Lower leg skin (tissue), 4 donors: Measurements from ENCODE around the gene MTMR11. TPM values are rescaled to one million over a fixed set of nuclear protein-coding genes. Genes with fewer than 3 reads are reported as not detected.
"Not testable (repeated sequence)": the region's sequence is repeated elsewhere in the genome, so short reads cannot be mapped to it uniquely, and the experiment has no call there.

ENCODE experiments used
- DNase-seq, 2 donors: peaks; one replicate each; pipeline ENCODE4 v3.0.0-alpha.2; 2019; ENCODE audit warnings: low spot score in 2 of 2
- H3K4me3 ChIP-seq: fragments of 200-600 bp; sonication (generic); 2 replicates; pipeline ENCODE4 v1.5.1; 2017; ENCODE audit warnings: mild to moderate bottlenecking, low read depth; ENCODE audit not compliant: poor library complexity, severe bottlenecking
- POLR2A ChIP-seq, 2 donors: fragments of 450-650 bp; IDR thresholded peaks; one replicate each; pipeline ENCODE4 v1.6.1; 2016 to 2017; ENCODE audit warnings: antibody characterized with exemption in 2 of 2, mild to moderate bottlenecking in 1 of 2, moderate library complexity in 1 of 2
- WGBS, 2 donors: methylation state at CpG; one replicate each; pipeline ENCODE4 v1.1.5; 2018; 5-methylcytosine and 5-hydroxymethylcytosine counted together
- intact Hi-C: fragments of 100-400 bp; cut with DNase I; formaldehyde crosslinking; loops from one replicate; pipeline ENCODE4 v1.15.0; 2023; ENCODE audit warnings: low total_unique reads
- total RNA-seq, 4 donors: library from RNA; depleted of rRNA; stranded (reverse); fragments of >200 nt; gene quantifications; one replicate each; pipeline ENCODE4 v1.1.0, GENCODE V29; 2016
- TF ChIP-seq, protein P1 (sequence below), 3 donors: fragments of 450-650 bp; IDR thresholded peaks; one replicate each; pipeline ENCODE4 v1.5.1; 2016; ENCODE audit warnings: antibody characterized with exemption in 3 of 3, mild to moderate bottlenecking in 3 of 3, moderate library complexity in 2 of 3

Gene MTMR11
- total RNA-seq, 4 donors from 2014 or later: 15.6 to 21.4 (median 19.0) TPM

- 15 to 23% methylated on average over 5 of the region's 5 CpGs for WGBS, 2 donors
- TF ChIP-seq, protein P1, sequence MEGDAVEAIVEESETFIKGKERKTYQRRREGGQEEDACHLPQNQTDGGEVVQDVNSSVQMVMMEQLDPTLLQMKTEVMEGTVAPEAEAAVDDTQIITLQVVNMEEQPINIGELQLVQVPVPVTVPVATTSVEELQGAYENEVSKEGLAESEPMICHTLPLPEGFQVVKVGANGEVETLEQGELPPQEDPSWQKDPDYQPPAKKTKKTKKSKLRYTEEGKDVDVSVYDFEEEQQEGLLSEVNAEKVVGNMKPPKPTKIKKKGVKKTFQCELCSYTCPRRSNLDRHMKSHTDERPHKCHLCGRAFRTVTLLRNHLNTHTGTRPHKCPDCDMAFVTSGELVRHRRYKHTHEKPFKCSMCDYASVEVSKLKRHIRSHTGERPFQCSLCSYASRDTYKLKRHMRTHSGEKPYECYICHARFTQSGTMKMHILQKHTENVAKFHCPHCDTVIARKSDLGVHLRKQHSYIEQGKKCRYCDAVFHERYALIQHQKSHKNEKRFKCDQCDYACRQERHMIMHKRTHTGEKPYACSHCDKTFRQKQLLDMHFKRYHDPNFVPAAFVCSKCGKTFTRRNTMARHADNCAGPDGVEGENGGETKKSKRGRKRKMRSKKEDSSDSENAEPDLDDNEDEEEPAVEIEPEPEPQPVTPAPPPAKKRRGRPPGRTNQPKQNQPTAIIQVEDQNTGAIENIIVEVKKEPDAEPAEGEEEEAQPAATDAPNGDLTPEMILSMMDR (IDR thresholded peaks at IDR 0.05): no peak
- no peak for TF ChIP-seq POLR2A (IDR thresholded peaks at IDR 0.05)
- no peak overlapping the region for H3K4me3 ChIP-seq
- intact Hi-C loops: no loop called here
- DNase-seq: no peak
These were observed 5.5 kb upstream of the MTMR11 start for GRCh38 chr1:149942207-149942606.

DNA sequence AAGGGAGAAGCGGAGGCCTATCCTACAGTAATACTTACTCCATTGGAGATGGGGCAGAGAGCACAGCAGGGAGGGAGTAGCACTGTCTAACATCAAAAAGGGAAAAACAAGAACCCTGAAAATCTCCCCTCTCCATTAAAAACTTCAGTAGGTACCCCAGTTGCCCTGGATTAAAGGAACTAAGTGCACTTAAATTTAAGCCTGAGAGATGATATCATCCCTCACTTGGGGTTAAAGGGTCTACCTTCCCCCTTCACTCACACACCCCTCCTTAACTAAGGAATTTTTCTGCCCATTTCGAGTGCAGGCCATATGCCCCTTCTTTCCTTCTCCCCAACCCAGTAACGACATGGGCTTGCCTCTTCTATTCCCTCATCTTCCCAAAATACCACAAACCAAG lies 3.7 kb upstream of the MTMR11 start:
- H3K4me3 ChIP-seq: no peak overlapping the region
- TF ChIP-seq POLR2A (IDR thresholded peaks at IDR 0.05): no peak
- TF ChIP-seq, protein P1 (IDR thresholded peaks at IDR 0.05): no peak
- DNase-seq: no peak
- intact Hi-C loops: no loop called here
- WGBS, 2 donors: 87% methylated on average over 3 of the region's 3 CpGs

- DNase-seq, intact Hi-C loops, H3K4me3 ChIP-seq: not testable (repeated sequence)
- 25 to 28% methylated on average over 13 of the region's 13 CpGs for WGBS, 2 donors
These were observed 2.0 kb upstream of the MTMR11 start for GRCh38 chr1:149938668-149939003.

DNA sequence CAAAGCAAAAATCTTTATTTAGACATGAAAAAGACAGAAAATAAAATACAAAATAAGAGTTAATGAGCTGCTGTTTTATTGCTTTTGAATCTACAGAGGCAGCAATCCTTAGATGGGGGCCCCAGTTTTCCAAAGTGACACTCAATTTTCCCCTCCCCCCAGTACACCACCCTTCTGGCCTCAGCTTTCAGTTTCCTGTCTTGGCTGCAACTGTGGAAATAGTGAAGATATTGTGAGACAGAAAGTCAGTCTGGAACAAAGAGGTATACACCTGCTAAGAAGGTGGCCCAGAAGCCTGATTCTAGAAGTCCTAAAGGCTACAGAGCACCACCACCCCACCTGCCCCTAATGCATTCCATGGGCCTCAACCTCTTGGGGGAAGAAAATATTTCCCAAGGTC lies 1.1 kb upstream of the MTMR11 start:
- DNase-seq: no peak
- intact Hi-C loops: no loop called here
- no peak for TF ChIP-seq POLR2A (IDR thresholded peaks at IDR 0.05)
- TF ChIP-seq, protein P1 (IDR thresholded peaks at IDR 0.05): no peak
- H3K4me3 ChIP-seq: no peak overlapping the region

GRCh38 chr1:149936992-149937705 lies 470 bp upstream of the MTMR11 start:
- DNase-seq: no peak
- TF ChIP-seq, protein P1 (IDR thresholded peaks at IDR 0.05): no peak
- no peak for TF ChIP-seq POLR2A (IDR thresholded peaks at IDR 0.05)
- H3K4me3 ChIP-seq: no peak overlapping the region
- WGBS, 2 donors: 8 to 11% methylated on average over 8 of the region's 8 CpGs
- intact Hi-C loops: no loop called here

DNA sequence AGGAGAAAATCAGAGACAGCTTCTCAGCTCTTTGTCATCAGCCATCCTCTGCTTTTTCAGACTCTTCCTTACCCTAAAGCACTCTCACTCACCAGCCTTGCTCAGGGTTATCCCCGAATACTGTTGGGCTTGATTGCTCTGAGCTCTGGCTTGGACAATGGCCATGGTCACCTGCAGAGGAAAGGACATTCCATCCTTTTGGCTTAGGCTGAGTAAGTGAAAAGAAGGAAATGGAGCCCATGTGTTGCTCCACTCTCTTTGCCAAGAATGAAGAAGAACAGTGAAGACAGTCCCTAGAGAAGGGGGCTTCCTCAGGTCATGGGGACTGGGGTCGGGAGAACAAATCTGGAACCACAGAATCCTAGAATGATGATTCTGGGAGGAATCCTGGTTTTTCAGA lies 2.3 kb downstream of the MTMR11 start:
- DNase-seq: peak in 1 of 2 donors; percentile 43
- H3K4me3 ChIP-seq: no peak overlapping the region
- TF ChIP-seq POLR2A (IDR thresholded peaks at IDR 0.05): no peak
- TF ChIP-seq, protein P1 (IDR thresholded peaks at IDR 0.05): no peak
- WGBS, 2 donors: 70 to 72% methylated on average over 2 of the region's 2 CpGs
- intact Hi-C loops: loop anchor here (5.0 kb wide), 1 partner anchor 42 kb away; no protein-coding TSS in a partner anchor
